GM21825 (cell line): ENCODE results near the gene DGUOK.

Experiments
- ATAC-seq: cut with Tn5 transposase; IDR thresholded peaks from one replicate; pipeline ENCODE4 v1.9.1; 2021; ENCODE audit warnings: mild to moderate bottlenecking, moderate library complexity; ENCODE audit not compliant: unreplicated experiment

DGUOK gene

DNA sequence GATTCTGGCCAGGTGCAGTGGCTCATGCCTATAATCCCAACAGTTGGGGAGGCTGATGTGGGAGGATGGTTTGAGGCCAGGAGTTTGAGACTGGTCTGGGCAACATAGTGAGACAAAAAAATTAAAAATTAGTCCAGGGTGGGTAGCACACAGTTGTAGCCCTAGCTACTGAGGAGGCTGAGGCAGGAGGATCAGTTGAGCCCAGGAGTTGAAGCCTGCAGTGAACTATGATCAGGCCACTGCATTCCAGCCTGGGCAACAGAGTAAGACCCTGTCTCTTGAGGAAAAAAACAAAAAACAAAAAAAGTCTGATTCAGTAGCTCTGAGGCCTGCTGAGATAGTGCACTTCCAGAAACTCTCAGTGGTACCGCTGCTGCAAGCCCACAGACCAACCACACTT, 50.1 kb downstream of the DGUOK start:
- no peak for ATAC-seq

DNA sequence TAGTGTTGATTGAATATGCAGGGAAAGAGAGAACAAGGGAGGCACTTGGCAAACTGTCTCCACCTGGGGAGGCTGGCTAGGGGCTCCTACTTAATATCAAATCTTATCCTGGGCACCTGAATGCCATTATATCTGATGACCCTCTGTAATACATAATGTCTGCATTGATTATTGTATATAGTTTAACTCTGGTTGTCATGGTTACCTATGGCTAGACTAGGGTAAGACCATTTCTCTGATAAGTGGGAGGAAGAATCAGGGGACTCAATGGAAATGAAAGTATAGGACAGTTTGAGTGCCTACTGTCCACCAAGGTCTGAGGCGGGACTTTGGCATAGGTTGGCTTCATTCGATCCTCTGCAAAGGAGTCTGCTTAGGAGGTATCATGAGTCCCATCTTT, 50.8 kb downstream of the DGUOK start:
- no peak for ATAC-seq

DNA sequence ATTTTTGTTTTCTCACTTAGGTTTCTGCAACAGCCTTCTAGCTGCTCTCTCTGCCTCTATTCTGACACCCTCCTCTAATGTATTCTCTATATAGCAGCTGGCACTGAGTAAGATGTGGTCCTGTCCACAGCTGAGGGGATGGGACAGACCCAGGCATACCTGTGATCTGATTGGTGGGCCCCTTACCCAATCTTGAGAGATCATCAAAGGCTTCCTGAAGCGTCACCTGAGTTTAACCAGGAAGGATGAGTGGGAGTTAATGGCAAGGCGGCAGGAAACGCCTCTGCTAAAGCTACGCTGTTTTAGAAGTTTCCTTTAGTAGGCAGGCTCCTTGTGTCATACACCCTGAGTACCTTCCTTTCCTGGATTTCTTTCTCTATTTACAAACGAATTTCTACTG, 52.3 kb downstream of the DGUOK start:
- no peak for ATAC-seq

DNA sequence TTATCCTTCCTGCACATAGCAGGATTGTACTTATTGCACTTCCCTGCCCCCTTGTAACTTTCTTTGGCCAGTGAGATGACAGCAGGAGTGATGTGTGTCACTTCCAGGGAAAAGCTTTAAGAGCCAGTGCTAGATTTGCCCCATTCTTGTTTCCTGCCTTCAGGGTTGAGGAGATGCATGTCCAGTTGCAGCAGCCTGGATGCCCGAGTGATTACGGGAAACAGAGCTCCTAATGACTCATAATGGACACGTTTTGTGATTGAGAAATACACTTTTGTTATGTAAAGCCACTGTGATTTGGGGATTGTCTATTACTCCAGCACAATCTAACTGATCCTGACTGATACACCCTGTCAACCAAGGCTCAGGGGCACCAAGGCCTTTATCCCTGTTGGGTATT, 53.0 kb downstream of the DGUOK start:
- ATAC-seq: no peak

DNA sequence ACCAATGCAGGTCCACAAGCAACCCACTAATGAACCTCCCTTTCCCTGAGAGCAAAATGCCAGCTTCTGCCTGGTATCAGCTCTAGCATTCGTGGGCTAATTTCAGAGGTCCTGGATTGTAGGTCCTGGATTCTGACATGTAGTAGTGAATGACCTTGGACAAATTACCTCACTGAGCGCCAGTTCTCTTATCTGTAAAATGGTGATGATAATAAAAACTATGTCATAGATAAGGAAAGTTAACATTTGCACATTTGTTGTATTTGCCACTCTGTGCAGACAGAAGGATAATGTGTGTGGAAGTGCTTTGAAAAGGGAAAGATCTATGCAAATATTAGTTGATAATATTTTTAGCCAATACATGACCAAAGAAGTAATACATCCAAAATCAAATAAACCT, 53.9 kb downstream of the DGUOK start:
- no peak for ATAC-seq

DNA sequence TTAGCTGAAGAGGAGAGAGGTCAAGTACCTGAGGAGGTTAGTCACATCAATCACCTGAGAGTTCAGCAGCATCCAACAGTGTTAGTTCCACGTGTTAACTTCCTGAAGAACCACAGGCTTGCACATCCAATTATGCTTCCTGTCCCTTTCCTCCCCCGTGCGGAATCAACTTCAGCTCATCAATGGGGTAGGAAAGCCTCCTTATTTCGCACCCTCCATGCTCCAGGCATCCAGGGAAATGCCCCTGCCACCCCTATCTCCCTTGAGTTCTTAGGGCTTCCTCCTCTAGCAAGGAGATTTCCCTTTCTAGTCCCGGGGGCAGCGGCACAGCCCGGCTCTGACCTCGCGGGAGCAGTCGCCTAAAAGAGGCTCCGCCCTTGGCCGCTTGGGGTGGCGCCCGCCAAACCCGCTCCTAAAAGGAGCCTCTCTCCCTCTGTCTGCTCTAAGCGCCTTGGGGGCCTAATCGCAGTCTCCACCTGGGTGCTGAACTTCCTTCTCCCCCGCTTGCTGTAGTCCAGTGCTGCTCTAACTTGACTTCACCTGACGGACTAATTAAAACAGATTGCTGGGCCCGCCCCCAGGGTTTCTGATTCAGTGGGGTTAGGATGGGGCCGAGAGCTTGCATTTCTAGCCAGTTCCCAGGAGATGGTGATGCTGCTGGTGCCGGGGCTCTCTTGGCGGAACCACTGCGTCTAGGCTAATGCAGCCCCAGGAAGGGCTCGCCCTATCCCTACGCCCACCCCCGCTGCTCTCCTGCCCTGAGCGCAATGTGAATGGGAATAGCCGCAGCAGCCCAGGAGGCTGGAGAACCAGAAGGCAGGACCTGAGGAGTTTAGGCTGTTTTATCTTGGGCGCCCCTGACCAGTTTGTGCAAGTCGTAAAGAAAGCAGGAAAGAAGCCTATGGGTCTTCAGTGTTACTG, 54.7 kb downstream of the DGUOK start:
- peak; percentile 23 for ATAC-seq

DNA sequence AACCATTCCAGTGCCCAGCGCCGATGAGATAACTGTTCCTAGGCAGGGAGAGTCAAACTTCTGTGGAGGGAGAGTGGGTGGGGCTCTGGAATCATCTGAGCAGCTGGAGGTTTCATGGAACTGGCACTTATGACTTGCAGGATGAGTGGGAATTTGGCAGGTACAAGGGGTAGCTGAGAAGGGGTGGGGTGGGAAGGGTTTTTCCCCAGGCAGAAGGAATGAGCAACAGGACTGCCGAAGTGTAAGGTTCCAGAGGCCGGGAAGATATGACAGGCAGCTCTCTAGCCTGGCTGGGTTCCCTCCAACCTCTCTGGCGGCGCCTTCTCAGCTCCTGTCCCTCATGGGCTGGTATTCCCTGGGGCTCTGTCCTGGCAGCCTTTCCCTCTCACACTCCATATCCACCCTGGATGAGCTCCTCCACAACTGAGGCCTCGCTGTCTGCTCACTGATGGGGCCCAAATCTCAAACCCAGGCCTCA, 55.5 kb downstream of the DGUOK start:
- ATAC-seq: no peak

DNA sequence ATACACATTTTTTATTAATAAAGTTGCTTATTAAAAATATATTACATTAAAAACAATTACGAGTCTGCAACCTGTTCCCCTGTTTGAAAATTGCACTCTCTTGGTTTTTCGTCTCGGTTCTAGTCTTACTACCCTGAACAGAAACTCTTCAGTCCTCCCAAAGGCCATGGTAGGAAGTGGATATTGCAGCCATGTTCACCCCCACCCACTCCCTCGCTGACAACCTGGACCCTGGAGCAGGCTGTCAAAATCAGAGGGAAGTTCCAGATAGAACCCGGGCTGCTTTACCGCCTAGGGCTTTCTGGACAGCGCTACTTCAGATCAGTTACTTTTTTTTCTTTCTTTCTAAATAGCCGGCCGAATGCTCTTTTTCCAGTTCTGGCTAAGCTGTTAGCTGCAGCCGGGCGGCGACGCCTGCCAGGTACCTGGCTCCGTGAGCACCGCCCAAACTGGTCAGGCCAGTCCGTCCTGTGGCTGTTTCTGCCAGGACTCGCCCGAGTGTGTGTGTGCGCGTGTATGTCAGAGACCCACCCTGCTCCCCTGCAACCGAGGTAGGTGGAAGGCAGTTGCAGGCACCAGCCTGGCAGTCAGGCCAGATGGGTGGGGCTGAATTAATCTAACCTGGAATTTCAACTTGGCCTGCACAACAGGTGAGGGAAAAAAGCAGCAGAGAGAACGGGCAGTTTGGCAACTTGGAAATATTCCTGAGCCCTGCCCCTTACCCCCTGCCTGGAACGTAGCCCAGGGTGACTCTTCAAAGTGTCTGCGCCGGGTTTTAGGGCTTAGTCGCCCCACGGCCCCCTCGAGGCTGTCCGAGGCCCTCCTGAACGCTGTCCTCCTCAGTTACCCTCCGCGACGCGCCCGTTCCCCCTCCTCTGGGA, 56.9 kb downstream of the DGUOK start:
- no peak for ATAC-seq

DNA sequence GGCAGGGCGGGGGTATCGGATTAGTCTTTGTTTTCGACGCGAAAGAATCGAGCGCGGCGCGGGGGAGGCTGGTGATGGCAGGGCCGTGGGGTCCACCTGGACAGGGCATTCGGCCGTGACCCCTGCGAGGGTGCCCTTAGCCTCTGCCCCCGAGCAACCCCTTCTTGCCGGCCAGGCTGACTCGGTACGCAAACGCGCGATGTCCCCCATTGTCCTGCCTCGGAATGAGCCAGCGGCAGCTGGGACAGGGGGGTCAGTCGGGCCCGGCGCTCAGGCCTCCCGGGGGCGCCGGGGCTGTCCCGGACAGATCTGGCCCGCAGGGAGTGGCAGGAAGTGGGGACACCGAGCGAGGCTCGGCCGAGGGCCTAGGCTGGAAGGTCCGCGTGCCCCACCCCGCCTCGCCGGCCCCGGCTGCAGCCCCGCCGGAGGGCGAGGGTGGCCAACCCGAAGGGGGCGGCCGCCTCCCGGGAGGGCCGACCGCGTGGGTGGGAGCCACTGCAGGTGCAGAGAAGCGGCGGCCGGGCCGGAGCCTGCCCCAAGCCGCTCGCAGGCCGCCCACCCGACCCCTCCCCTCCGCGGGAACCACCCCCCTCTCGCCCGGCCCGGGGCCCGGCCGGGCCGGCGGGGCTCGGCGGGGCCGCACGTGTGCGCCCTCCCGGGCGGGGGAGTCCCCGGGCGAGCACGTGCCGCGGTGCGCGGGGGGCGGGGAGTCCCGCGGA, 57.7 kb downstream of the DGUOK start, which contains the start of gene TET3:
Gene TET3 (plus strand): TSS at position 708 of the 719 bp plus-strand sequence. CDS start 1,494 bp downstream, outside the sequence.
- ATAC-seq: peak; percentile 37

DNA sequence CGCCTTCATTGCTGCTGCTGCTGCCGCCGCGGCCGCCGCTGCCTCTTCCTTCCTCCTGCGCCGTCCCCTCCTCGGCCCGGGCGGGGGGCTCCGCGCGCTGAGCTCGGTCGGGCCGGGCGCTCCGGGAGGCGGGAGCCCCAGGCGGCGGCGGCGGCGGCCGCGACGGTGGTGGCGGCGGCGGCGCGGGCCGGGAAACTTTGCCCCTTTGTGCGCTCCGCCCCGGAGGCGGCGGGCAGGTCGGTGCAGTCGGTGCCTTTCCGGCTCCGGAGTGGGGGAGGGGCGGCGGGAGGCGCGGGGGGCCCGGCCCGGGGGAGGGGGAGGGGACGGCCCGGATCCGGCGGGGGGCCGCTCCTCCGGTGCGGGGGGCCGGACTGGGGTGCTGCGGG, 58.2 kb downstream of the DGUOK start:
- ATAC-seq: peak; percentile 17

DNA sequence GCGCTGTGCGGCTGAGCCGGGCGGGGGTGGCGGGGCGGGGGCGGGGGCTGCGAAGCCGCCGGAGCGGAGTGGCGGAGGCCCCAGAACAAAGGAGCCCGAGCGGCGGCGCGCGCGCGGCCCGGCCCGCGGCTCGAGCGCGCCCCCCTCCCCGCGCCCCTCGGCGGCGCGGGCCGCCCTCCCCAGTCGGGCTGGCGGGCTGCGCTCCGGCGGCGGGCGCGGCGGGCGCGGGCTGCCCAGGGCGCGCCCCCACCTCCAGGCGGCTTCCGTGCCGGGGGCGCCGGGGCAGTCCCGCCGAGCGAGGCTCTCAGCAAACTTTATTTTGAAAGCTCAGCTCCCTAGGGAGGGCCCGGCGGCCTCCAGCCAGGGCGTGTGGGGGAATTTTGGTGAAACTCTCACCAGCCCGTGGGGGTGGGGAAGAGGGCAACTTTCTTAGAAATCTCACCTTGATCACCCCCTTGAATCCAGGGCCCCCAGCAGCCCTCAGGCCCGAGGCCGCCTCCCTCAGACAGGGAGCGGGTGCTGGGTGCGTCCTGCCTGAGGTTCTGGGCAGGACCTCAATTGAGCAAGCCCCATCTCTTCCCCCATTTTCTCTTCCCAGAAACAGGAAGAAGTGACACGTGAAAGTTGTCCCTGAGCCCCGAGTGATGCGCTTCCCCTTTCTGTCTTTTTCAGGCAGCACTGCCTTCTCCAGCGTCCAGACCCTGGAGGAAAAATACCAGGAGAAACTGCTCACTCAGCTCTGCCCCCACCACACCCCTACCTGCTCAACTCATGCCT, 58.8 kb downstream of the DGUOK start:
- ATAC-seq: peak; percentile 34

DNA sequence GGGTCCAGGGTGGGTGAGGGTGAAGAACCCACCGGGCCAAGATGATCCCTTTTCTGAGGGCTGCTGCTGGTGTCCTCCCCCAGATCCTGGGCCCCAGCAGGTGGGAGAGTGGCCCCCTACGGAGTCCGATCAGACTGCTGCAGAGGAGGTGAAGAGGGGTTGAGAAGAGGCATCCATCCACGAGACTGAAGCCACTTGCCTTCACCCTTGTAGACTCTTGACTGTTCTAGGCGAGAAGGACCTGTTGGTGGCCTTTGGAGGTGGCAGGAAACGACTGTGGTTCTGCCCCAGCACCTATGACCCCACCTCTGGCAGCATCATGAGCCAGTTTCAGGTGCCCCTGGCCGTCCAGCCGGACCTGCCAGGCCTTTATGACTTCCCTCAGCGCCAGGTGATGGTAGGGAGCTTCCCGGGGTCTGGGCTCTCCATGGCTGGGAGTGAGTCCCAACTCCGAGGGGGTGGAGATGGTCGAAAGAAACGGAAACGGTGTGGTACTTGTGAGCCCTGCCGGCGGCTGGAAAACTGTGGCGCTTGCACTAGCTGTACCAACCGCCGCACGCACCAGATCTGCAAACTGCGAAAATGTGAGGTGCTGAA, 59.5 kb downstream of the DGUOK start:
- ATAC-seq: no peak

DNA sequence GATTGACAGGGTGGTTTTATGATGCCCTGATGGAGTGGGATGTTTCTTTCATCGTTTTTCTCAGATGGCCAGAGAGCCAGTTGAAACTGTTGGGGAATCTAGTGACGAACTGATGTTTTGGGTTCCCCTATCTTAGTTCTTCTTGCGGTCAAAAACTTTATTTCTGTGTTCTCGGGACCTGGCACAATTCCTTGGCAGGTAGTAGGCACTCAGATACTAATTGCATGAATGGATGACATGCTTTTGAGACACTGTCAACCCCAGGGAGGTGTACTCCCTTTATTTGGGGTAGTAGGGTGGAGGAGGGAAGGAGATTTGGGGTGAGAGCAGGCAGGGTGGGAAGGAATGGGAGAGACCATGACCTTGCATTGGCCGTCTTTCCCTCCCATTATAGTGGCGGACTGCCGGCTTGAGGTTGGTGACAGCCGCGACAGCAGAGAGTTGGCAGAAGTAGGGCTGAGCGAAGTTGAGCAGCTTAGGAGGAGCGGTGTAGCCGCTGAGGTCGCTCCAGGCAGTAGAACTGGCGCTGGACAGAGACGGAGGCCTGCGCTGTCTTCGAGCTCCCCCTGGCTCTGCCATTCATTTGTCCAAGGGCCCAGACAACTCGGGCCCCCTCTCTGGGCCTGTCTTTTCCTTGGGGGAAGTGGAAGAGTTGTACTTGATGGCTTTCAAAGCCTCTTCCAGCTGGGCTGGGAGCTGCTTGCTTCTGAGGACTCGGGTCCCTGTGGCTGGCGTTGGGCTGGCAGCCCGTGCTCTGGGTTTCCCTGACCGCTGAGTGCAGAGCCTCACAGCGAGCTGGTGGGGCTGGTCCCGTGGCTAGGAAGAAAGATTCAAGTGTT, 60.6 kb downstream of the DGUOK start:
- ATAC-seq: no peak

DNA sequence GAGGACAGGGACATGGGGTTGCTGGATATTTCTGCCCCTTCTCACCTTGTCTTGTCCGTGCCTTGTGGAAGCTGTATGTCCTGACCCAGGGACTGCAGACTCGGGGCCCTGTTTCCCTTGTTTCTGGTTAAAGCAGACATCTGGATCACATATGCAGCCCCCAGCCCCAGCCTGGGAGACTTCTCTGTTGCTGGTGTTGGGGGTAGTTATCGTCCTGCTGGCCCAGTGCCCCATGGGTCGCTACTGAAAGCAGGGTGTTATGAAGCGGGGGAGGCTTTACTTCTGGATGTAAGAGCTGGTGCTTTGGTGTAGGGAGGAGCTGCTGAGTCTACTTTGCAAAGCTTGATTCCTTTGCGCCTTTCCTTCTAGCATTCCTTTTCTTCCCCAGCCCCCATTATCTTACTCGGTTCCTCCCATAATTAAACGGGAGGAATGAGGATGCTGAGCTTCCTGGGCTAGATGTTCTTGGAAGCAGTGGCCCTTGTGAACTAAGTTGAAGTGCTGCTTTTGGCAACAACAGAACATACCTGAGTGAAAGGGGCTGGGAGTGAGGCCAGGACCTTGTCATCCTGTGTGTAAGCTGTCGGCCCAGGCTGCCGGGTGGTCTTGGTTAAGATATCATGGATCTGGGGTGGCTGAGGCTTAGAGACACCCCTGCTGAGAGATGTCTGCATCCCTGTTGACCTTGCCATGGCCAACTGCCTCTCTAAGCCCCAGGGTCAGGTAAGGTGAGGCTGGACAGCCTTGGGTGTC, 61.4 kb downstream of the DGUOK start:
- ATAC-seq: no peak

DNA sequence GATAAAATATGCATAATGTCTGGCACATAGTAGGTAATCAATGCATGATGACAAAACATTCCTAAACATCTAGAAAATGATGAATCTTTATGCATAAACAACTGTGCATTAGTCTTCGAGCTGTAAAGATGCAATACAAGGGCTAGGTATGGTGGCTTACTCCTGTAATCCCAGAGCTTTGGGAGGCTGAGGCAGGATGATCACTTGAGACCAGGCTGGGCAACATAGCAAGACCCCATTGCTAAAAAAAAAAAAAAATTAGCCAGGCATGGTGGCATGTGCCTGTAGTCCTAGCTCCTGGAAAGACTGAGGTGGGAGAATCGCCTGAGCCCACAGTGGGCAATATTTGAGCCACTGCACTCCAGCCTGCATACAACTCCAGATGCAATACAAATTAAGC, 63.3 kb downstream of the DGUOK start:
- no peak for ATAC-seq

DNA sequence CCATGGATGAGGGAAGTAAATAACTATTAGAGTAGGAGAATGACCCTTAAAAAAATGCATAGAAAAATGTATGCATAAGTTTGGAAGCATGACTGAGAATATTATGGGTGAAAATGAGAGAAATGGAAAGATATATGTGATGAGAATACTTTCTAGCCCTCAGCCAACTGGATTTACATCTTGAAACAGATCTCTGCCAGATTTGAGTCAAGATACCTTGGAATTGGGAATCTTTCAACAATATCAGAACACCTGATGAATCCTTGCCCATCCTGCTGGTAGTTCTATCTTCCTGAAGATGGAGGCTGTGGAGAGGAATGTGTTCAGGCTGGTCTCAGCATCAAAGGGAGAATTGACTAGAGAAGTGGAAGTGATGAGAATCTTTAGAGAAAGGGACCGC, 63.9 kb downstream of the DGUOK start:
- ATAC-seq: no peak

DNA sequence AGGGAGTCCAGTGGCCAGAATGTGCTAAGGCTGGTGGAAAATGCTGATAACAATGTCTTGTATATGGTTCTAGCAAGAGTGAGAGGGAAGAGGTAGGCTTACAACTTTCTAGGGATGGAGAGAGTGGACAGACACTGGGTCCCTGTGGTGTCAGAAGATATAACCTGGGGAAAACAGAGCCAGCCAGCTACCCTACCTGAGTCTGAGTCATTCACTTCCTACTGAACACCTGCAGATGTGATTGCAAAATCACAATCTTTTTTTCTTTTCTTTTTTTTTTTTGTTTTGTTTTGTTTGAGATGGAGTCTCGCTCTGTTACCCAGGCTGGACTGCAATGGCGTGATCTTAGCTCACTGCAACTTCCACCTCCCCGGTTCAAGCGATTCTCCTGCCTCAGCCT, 65.4 kb downstream of the DGUOK start:
- no peak for ATAC-seq

DNA sequence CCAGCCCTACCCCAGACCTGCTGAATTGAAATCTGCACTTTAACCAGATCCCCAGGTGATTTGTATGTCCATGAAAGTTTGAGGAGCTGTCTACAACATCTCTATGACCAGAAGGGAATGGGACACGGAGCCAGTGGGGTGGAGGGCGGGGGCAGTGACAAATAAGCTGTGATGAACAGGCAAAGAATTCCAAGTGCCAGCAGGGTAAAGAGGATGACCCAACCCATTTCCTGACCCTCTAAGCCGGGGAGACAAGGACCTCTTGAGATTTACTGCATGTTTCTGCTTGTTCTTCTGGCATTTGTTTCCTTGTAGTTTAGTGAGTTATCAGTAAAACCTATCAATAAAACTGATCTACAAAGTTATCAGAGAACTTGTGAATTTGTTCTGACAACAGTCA, 66.7 kb downstream of the DGUOK start:
- ATAC-seq: no peak
